GM20000 (cell line): ENCODE data around the gene SLC6A6.

ENCODE experiments used
- DNase-seq: peaks from one replicate; pipeline ENCODE4 v3.0.0; 2012; ENCODE audit warnings: low spot score
- TF ChIP-seq, protein P1 (sequence below): IDR thresholded peaks from 2 replicates; pipeline ENCODE4 v1.5.1; 2012; ENCODE audit warnings: mild to moderate bottlenecking, control low read depth; ENCODE audit errors: extremely low read depth, missing control alignments

Gene SLC6A6

GRCh38 chr3:14480207-14481017 lies 78.0 kb downstream of the SLC6A6 start:
- TF ChIP-seq, protein P1, sequence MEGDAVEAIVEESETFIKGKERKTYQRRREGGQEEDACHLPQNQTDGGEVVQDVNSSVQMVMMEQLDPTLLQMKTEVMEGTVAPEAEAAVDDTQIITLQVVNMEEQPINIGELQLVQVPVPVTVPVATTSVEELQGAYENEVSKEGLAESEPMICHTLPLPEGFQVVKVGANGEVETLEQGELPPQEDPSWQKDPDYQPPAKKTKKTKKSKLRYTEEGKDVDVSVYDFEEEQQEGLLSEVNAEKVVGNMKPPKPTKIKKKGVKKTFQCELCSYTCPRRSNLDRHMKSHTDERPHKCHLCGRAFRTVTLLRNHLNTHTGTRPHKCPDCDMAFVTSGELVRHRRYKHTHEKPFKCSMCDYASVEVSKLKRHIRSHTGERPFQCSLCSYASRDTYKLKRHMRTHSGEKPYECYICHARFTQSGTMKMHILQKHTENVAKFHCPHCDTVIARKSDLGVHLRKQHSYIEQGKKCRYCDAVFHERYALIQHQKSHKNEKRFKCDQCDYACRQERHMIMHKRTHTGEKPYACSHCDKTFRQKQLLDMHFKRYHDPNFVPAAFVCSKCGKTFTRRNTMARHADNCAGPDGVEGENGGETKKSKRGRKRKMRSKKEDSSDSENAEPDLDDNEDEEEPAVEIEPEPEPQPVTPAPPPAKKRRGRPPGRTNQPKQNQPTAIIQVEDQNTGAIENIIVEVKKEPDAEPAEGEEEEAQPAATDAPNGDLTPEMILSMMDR = no peak
- no peak for DNase-seq

- TF ChIP-seq, protein P1 = no peak
- no peak for DNase-seq
Measured at GRCh38 chr3:14481018-14481645, 78.7 kb downstream of the SLC6A6 start.

DNA sequence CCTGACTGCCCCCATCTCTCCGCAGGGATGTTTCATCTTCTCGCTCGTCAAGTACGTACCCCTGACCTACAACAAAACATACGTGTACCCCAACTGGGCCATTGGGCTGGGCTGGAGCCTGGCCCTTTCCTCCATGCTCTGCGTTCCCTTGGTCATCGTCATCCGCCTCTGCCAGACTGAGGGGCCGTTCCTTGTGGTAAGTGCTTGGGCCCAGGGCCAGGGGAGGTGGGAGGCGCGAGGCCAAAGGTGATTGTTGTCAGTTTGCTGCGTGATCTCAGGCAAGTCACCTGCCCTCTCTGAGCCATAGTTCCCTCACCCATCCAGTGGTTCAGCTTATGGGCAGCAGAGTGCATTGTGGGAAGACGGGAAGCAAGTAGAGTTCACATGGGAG lies 79.2 kb downstream of the SLC6A6 start:
- DNase-seq = no peak
- TF ChIP-seq, protein P1 = no peak

DNA sequence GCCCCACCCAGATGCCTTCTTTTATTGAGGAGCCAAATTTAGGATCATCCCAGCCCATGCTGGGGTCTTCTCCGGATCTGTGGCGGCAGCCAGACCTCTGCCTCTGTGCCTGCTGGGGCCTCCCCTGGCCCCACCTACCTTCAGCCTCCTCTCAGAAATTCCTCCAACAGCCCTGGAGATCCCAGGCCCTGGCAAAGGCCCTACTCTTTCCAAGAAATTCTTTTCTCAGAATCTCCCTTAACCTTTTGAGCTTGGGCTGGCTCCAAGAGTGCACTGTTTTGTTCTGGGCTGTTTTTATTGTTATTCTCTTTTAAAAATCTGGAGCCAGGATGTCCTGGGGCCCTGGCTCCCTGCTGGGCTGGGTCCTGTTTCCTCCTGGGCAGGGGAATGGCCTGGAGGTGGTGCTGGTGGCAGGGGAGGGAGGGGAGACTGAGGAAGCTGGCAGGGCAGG lies 79.9 kb downstream of the SLC6A6 start:
- no peak for DNase-seq
- TF ChIP-seq, protein P1 = no peak

DNA sequence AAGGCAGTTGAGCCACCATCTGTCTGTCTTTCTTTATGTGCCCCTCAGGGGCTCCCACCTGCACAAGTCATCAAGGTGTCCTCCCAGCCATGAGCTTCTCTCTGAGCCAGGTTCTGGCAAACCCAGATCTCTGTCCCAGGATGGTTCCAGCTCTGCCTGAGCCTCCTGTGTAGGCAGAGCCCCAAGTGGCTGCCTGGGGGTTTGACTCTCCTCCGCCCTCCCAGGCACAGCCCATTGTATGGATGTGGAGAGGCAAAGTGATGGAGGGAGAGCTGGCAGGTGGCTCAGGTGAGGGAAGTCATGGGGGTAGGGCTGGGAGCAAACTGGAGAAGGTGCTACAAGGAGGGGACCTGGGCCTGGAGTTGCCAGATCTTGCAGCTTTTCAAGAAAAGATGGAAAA lies 80.9 kb downstream of the SLC6A6 start:
- TF ChIP-seq, protein P1 = no peak
- no peak for DNase-seq

DNA sequence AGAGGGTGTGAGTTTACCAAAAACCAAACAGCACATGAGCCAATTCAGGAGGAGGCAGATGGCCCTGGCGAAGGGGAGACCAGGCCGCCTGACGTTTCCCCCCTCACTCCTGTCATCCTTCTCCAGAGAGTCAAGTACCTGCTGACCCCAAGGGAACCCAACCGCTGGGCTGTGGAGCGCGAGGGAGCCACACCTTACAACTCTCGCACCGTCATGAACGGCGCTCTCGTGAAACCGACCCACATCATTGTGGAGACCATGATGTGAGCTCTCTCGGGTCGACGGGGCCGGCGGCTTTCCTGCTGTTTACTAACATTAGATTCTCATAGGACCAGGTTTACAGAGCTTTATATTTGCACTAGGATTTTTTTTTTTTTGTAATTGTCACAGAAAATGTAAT lies 82.3 kb downstream of the SLC6A6 start:
- TF ChIP-seq, protein P1 = no peak

GRCh38 chr3:14485981-14486380 lies 83.6 kb downstream of the SLC6A6 start:
- no peak for DNase-seq
- TF ChIP-seq, protein P1 = no peak

More for the DNA sequence above, 82.3 kb downstream of the SLC6A6 start:
- no peak for DNase-seq
